NCI-H146 (cell line): ENCODE results near the gene IDS.
"Not testable (repeated sequence)": the region's sequence is repeated elsewhere in the genome, so short reads cannot be mapped to it uniquely, and the experiment has no call there.

Experiments used
- DNase-seq: peaks from one replicate; lab custom pipeline; 2025; lab: John Stamatoyannopoulos, UW

The IDS gene

GRCh38 chrX:149497626-149498025 lies 7.5 kb downstream of the IDS start:
- DNase-seq, result no peak

DNA sequence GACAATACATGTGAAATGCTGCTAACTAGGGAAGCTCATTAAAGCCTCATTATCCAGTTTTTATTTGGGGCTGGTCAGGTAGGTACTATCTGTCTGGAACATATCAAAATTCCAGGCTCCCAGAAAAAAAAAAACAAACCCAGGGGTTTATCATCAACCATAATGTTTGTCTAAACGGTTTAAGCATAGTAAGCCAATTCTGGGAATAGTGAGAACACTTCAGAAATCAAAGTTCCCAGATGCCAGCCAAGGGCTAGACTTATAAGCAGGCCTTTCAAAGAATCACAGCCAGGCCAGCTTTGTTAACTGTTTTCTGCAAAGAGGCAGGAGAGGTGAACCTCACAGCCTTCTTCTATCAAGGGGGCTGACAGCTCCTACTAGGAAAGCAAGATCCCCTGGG lies 8.1 kb downstream of the IDS start:
- DNase-seq, result no peak

DNA sequence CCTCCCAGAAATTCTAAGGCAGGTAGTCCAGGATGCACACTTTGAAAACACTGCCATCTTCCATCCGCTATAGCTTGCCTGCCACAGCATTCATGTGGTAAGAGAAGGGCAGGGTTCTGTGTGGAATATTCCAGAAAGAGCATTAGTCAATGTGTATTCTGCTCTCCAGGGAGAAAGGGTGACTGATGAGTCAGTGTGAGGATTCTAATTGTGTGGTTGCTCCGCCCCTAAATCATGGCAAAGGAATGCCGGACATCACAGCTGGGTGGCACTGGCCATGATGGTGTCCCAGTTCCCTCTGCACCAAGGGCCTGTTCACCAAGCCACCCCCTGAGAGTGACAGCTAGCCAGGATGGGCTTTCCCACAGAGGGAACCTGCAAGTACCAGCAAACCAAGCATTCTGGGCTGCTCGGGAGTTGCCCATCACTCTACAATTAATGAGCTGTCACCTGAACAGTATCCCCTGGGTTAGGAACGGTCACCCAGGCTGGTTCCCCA lies 9.5 kb downstream of the IDS start:
- DNase-seq, result no peak

GRCh38 chrX:149494844-149495565 lies 10.1 kb downstream of the IDS start:
- DNase-seq, result no peak

DNA sequence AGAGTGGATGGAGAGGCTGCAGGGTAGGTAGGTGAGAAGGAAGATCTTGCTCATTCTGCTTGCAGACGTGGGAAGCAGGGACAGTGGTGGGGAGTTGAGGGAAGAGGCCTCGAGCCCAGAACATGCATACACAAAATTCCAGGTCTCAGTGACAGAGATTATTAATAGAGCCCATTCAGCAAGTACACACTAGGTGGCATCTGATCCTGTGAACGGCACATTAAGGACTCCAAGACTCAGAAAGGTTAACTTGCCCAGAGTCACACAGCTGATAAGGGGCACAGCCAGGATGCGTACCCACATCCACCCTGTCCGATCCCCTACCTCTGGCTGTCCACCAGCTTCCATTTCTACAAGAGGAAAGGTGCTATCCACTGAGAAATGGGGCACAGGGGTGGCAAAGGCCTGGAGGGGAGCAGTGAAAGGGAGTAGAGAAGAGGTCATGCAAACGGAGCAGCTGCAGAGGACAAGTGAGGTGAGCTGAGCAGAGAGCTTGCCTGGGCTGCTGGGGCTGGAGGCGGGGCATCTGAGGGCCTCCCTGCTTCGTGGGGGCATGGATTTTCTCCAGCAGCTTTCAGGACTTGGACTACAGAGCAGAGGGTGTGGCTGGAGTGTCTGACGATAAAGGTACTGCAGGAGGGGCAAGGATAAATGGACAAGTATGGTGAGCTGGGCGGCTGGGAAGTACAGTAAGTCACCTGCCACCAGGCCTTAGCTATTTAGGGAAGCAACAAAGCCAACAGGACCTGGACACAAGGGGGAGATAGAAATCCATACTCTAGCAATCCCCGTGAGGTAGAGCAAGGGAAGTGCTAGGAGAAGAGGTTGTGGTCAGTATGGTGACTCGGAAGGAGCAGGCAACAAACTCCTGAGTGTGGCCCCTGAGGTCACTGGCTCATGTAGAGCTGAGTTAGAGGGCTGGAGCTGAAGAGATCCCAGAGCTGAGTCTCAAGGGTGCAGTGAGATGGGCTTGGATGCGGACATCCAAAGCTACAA lies 11.2 kb downstream of the IDS start:
- no peak for DNase-seq

GRCh38 chrX:149491812-149492211 lies 13.3 kb downstream of the IDS start:
- no peak for DNase-seq

DNA sequence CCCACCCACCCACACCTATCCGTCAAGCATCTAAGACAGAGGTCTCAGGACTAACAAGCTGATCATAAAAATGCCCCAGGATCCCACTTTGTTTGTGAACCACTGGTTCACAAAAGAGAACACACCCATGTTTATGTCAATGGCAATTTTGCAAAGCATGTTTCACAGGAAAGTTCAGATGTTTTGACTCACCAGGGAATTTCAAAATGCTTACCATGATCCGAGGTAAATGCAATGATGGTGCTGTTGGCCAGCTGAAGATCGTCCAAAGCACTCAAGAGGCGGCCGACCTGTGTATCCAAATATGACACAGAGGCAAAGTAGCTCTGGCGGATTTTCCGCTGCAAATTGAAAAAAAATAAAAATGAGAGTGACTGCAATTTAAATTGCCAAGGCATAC lies 15.0 kb downstream of the IDS start:
- no peak for DNase-seq

DNA sequence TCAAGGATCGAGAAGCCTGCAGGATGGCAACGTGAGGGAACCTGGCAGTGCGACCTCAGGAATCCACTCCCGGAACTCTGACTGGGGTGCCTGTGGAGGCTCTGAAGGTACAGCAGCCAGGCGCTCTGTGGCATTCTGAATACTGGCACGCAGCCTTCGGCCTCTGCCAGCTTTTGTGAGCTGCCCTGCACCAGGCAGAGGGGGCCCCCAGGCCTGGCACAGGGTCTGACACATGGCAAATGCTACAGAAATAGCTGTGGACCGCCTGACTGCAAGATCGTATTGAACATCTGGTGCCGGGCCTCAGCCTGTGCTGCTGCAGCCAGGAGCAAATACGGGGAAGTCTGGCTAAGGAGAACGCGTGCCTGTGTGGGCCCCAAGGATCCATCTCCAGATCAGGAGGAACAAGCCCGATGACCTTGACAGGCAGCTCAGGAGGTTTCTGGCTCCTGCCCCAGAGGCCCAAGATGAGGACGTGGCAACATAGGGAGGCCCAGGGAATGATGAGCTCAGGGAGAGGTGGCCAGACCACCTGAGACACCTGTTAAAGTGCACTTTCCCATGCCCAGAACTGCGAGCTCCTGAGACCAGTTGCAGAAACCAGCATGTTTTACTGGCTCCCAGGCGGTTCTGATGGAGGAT lies 16.6 kb downstream of the IDS start:
- DNase-seq, result not testable (repeated sequence)

DNA sequence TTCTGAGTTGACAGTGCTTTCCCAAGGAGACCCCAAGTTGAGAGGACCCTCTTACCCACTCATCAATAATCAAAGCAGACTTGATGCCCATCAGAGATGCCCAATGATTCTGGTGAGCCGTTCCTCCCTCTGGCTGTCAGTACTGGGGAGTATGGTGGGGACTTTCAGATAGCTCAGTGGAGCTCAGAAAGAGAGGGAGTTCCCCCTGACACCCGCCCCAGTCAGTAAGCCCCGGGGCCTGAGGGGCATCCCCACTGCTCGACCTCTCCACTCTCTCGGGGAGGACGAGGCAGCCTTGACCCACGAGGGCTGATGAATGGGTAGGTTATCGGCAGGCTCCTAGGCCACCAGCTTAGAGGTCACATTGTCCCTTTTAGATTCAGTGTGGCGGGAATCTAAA lies 17.1 kb downstream of the IDS start:
- not testable (repeated sequence) for DNase-seq

- no peak for DNase-seq
Observed at GRCh38 chrX:149487292-149487691, 17.8 kb downstream of the IDS start.

- no peak for DNase-seq
Observed at GRCh38 chrX:149476513-149476912, 28.6 kb downstream of the IDS start.

- DNase-seq, result no peak
Observed at GRCh38 chrX:149473966-149474365, 31.1 kb downstream of the IDS start.

GRCh38 chrX:149473092-149473491 lies 32.0 kb downstream of the IDS start:
- DNase-seq, result no peak

DNA sequence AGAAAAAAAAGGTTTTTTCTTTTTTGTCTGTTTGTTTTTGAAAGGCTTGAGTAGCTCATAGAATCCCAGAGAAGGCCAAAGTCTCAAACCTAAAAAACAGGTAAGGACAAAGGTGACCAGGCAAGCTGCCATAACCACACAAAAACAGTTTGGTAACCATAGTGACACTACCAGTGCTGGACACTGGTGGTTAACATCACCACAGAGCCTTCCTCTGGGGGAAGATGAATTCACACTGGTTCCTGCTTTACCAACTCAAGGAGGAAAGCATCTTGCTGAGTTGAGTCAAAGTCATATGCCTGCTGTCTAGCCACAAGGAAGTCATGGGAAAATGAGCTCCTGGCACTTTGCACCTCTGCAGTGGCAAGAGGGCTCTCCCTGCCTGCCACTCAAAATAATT lies 32.5 kb downstream of the IDS start:
- no peak for DNase-seq

DNA sequence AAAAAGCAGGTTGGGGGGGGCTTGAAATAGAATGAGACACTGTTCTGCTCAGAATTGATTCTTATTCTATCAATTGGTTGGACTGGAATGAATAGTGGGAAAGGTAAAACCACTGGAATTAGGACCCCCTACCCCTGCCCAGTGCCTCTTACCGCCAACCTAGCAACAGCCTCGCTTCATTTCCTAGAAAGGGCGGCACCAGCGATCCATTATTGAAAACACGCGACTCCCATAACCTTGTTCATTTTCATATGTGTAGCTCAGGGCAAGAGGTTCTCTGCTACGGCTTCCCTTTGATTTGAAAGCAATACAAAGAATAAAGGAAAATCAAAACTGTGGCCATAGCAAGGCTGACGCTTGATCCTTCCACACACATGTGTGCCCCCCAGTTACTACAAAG lies 33.7 kb downstream of the IDS start:
- peak; percentile 3 for DNase-seq

- peak; percentile 70 for DNase-seq
Observed at GRCh38 chrX:149470955-149471354, 34.2 kb downstream of the IDS start.

GRCh38 chrX:149469406-149469805 lies 35.7 kb downstream of the IDS start:
- no peak for DNase-seq

GRCh38 chrX:149467920-149468319 lies 37.2 kb downstream of the IDS start:
- no peak for DNase-seq

GRCh38 chrX:149467461-149467860 lies 37.6 kb downstream of the IDS start:
- DNase-seq, result no peak

- no peak for DNase-seq
Observed at GRCh38 chrX:149462849-149463248, 42.3 kb downstream of the IDS start.

GRCh38 chrX:149461746-149462145 lies 43.4 kb downstream of the IDS start:
- no peak for DNase-seq

DNA sequence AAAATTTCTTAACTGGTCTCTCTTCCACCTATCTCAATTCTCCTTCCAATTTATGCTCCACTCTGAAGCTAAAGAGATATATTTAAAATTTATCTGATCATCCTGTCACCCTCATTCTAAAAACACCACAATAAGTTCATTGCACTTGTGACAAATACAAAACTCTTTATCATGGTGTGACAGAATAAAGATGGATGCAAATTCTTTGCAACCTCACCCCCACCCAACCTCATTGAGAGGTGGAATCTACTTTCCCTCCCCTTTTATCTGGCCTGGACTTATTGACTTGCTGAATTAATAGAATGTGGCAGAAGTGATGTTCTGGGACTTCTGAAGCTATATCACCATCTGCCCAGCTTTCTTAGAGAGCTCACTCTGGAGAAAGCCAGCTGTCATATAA lies 46.5 kb downstream of the IDS start:
- DNase-seq, result no peak
